Measurements from ENCODE around the gene PKMYT1.

DNA sequence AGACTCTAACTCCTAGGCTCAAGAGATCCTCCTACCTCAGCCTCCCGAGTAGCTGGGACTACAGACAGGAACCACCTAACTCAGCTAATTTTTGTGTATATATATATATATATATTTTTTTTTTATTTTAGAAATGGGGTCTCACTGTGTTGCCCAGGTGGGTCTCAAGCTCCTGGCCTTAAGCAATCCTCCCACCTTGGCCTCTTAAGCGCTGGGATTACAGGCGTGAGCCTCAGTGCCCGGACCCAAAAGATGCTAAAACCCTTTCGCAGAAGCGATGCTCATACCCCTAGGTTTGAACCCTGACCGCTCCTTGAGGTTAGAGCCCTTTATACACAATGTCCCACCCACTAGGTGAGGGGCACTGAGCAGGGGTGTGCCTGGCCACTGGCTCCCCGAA lies 30.3 kb upstream of the PKMYT1 start:
- TF ChIP-seq, protein P1, sequence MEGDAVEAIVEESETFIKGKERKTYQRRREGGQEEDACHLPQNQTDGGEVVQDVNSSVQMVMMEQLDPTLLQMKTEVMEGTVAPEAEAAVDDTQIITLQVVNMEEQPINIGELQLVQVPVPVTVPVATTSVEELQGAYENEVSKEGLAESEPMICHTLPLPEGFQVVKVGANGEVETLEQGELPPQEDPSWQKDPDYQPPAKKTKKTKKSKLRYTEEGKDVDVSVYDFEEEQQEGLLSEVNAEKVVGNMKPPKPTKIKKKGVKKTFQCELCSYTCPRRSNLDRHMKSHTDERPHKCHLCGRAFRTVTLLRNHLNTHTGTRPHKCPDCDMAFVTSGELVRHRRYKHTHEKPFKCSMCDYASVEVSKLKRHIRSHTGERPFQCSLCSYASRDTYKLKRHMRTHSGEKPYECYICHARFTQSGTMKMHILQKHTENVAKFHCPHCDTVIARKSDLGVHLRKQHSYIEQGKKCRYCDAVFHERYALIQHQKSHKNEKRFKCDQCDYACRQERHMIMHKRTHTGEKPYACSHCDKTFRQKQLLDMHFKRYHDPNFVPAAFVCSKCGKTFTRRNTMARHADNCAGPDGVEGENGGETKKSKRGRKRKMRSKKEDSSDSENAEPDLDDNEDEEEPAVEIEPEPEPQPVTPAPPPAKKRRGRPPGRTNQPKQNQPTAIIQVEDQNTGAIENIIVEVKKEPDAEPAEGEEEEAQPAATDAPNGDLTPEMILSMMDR (IDR thresholded peaks at IDR 0.05; ENCODE audit: low read depth, low read length): no peak
- no peak for TF ChIP-seq EZH2phosphoT487 (IDR thresholded peaks at IDR 0.05; ENCODE audit: low read depth)
